GM23248 (cell line): ENCODE results near the gene ALDH1A3.

Experiments used
- EZH2 ChIP-seq: fragments of 200-600 bp; sonication (generic); IDR thresholded peaks from 2 replicates; pipeline ENCODE4 v1.6.1; 2018; ENCODE audit warnings: antibody characterized with exemption, mild to moderate bottlenecking; ENCODE audit not compliant: insufficient read depth, poor library complexity, severe bottlenecking
- EZH2phosphoT487 ChIP-seq: fragments of 200-600 bp; sonication (generic); IDR thresholded peaks from 2 replicates; pipeline ENCODE4 v1.6.1; 2018; ENCODE audit warnings: antibody characterized with exemption, moderate library complexity, mild to moderate bottlenecking, low read depth; ENCODE audit not compliant: insufficient read depth

- TF ChIP-seq EZH2, result no peak
- TF ChIP-seq EZH2phosphoT487, result no peak
Observed at GRCh38 chr15:100913961-100914360, 34.3 kb downstream of the ALDH1A3 start.
